ENCODE data around the gene IQCH.

The IQCH gene

DNA sequence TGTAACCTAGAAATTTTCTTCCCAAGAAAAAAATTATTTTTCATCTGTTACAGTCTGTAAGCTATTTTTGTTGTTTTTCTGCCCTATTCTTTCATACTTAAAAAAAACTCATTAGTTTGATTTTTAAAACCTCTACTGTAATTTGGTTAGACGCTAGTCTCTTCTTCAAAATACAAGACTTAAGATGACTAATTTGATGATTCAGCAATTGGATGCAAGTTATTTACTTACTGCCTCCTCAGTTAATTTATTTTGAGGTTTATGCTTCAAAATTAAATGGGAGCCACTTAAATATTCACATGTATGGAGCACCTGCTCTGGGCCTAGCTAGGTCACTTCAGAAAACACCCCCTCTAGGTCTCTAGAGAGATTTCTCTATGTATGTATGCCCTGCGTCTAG lies 132.4 kb downstream of the IQCH start:
- H3K4me3 ChIP-seq (ENCODE audit: low read depth, low read length): no peak overlapping the region
- TF ChIP-seq, protein P1, sequence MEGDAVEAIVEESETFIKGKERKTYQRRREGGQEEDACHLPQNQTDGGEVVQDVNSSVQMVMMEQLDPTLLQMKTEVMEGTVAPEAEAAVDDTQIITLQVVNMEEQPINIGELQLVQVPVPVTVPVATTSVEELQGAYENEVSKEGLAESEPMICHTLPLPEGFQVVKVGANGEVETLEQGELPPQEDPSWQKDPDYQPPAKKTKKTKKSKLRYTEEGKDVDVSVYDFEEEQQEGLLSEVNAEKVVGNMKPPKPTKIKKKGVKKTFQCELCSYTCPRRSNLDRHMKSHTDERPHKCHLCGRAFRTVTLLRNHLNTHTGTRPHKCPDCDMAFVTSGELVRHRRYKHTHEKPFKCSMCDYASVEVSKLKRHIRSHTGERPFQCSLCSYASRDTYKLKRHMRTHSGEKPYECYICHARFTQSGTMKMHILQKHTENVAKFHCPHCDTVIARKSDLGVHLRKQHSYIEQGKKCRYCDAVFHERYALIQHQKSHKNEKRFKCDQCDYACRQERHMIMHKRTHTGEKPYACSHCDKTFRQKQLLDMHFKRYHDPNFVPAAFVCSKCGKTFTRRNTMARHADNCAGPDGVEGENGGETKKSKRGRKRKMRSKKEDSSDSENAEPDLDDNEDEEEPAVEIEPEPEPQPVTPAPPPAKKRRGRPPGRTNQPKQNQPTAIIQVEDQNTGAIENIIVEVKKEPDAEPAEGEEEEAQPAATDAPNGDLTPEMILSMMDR (IDR thresholded peaks at IDR 0.05; ENCODE audit: borderline replicate concordance, insufficient read depth, low read depth, low read length): no peak

GRCh38 chr15:67389975-67390374 lies 135.4 kb downstream of the IQCH start:
- TF ChIP-seq, protein P1 (IDR thresholded peaks at IDR 0.05; ENCODE audit: borderline replicate concordance, insufficient read depth, low read depth, low read length): no peak
- H3K4me3 ChIP-seq (ENCODE audit: low read depth, low read length): no peak overlapping the region

- H3K4me3 ChIP-seq (ENCODE audit: low read depth, low read length): no peak overlapping the region
- TF ChIP-seq, protein P1 (IDR thresholded peaks at IDR 0.05; ENCODE audit: borderline replicate concordance, insufficient read depth, low read depth, low read length): no peak
Measured at GRCh38 chr15:67394873-67395639, 140.5 kb downstream of the IQCH start.

GRCh38 chr15:67396114-67396513 lies 141.5 kb downstream of the IQCH start:
- no peak overlapping the region for H3K4me3 ChIP-seq (ENCODE audit: low read depth, low read length)
- TF ChIP-seq, protein P1 (IDR thresholded peaks at IDR 0.05; ENCODE audit: borderline replicate concordance, insufficient read depth, low read depth, low read length): no peak

DNA sequence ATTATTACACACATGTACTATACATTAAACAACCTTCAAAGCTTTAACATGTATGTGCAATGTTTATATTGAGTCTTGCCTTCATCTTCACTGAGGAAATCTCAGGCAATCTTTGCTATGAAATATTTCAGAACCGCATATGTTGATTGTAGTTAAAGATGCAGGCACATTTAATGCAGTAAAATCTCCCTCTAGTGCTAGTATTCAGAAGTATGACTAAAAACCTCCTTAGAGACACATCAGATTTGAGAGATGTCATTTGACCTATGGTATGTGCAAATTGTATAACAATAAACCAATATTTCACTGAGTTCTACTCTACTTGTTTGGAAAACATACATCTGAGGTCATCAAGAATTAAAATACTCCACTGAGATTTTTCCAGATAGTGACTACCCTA lies 142.6 kb downstream of the IQCH start:
- TF ChIP-seq, protein P1 (IDR thresholded peaks at IDR 0.05; ENCODE audit: borderline replicate concordance, insufficient read depth, low read depth, low read length): no peak

GRCh38 chr15:67399925-67400324 lies 145.3 kb downstream of the IQCH start:
- no peak overlapping the region for H3K4me3 ChIP-seq (ENCODE audit: low read depth, low read length)
- TF ChIP-seq, protein P1 (IDR thresholded peaks at IDR 0.05; ENCODE audit: borderline replicate concordance, insufficient read depth, low read depth, low read length): no peak

More for the DNA sequence above, 142.6 kb downstream of the IQCH start:
- H3K4me3 ChIP-seq (ENCODE audit: low read depth, low read length): no peak overlapping the region

DNA sequence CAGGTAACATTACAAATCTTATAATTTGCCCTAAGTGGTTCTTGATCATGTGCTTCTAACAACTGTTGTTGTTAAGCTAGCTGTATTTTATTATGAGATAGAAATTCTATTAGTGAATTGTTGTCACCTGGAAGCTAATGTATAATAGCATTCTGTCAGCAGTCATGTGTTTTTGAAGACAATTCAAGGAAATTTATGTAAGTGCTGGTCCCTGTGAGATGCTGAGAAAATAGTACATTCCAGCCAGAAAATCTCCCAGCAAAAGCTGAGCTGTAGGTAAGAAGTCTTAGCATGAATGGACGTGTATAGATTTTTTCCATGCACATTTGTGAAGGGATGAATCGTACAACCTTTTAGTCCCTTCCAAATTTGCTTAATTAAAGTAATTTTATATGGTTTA lies 146.3 kb downstream of the IQCH start:
- TF ChIP-seq, protein P1 (IDR thresholded peaks at IDR 0.05; ENCODE audit: borderline replicate concordance, insufficient read depth, low read depth, low read length): no peak
- H3K4me3 ChIP-seq (ENCODE audit: low read depth, low read length): no peak overlapping the region

Data from GM12875 (cell line).